Glomerular visceral epithelial cell (primary cell): ENCODE data around the gene GBP2.
A peak's percentile ranks its signal among the peaks of the same experiment; 100 is the strongest.
"Not testable (repeated sequence)": the region's sequence is repeated elsewhere in the genome, so short reads cannot be mapped to it uniquely, and the experiment has no call there.

Source experiments
- DNase-seq: peaks from one replicate; pipeline ENCODE4 v3.0.0-alpha.2; 2016; ENCODE audit errors: extremely low spot score

GBP2 gene

DNA sequence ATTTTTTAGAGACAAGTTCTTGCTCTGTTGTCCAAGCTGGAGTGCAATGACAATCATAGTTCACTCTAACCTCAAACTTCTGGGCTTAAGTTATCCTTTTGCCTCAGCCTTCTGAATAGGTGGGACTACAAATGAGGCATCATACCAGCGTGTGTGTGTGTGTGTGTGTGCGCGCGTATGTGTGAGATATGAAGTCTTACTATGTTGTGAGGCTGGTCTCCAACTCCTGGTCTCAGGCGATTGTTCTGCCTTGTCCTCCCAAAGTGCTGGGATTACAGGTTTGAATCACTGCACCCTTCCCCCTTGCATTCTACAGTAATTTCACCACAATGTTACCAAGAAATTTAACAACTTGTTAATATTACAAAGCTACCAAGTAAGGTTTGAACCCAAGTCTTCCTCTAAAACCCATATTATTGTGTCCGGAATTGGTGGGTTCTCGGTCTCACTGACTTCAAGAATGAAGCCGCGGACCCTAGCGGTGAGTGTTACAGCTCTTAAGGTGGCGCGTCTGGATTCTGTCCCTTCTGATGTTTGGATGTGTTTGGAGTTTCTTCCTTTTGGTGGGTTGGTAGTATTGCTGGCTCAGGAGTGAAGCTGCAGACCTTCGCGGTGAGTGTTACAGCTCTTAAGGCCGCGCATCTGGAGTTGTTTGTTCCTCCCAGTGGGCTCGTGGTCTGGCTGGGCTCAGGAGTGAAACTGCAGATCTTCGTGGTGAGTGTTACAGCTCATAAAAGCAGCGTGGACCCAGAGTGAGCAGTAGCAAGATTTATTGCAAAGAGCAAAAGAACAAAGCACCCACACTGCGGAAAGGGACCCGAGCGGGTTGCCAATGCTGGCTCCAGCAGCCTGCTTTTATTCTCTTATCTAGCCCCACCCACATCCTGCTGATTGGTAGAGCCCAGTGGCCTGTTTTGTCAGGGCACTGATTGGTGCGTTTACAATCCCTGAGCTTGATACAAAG lies 970 bp upstream of the GBP2 start:
- not testable (repeated sequence) for DNase-seq

DNA sequence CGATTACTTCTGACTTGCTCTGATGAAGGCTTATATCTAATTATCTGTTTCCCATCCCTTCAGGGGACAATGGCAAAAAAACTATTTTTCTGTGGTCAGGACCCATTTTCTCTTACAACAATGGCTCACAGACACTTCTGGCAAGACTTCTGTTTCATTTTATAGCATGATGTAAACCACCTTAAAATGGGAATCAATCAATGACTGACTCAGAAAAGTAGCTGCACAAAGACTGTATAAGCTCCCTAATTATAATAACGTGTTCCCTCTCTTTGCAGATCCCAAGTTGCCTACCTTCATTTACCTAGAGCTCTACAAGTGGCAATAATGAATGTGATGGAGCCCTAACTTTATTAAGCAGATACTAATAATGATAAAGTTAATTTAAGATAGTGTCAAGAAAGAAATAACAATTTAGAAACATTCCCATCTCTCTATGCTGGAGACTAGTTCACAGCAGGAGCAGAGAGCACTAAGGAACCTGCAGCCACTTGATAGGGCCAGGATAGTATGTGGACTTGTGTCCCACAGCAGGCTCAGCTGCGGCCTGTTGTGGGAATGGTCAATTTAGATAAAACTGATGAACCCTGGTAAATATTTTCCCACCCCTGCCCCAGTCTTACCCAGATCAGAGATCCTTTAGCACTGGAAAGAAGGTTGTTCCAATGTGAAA lies 538 bp downstream of the GBP2 start:
- no peak for DNase-seq

DNA sequence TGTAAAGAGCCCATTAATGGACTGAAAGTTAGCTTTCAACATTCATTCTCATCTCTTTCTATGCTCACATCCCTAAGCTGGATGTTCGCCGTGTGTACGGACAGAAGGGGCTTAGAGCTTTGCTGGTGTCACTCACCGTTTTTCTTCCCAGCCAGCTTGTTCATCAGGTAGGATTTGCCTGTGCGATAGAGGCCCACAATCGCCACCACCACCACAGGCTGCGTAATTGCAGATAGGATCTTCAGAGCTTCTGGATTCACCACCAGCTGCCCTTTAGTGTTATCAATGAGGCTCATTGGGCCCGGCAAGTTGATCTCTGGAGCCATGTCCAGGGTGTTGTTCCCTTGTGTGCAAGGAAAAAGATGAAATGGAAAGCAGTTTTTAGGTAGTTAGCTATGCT lies 4.3 kb downstream of the GBP2 start:
- no peak for DNase-seq

DNA sequence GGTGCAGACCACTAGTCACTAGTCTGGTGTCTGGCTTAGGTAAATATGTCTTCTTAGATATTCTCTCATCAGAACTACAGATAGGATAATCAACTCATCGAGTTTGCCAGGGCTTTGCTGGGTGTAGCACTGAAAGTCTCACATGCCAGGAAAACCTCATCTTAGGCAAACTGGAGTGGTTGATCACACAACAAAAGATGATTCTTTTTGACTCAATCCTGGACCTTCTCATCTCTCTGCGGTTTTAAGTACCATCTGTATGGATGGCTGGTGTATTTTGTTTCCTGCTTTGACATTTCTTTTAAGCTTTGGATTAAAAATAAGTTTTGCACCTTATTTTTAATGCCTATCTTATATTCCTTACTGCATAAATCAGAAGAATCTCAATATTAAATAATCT lies 11.3 kb downstream of the GBP2 start:
- no peak for DNase-seq

DNA sequence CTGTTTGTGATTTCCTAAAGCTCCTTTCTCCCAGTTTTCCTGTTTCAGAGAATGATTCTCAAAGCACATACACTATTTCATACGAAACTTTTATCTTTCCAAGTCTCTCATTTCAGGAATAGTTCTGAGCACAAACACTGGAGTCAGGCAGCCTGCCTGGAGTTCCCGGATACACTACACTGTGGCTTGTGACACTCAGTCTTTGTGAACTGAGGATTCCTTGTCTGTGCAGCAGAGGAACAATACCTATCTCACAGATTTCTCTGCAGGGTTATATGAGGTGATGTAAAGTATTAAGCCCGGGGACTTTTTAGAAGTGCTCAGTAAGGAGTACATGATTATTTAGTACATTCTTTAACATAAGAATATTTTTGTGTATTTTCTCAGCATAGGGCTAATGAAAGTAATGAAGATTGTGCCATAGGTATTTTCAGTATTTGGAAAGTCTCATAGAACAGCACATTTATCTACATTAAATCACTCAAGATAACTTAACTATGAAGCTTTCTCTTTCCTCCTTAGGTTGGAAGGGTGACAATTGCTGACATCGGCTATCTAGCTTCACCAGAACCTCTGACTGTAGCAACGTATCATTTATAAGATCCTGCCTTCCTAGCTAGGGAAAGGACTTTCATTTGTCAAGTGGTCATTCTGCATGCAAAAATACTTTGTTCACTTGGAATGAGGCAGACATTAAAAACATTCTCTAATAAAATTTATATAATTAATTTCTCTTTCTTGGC lies 12.9 kb downstream of the GBP2 start:
- DNase-seq: no peak

DNA sequence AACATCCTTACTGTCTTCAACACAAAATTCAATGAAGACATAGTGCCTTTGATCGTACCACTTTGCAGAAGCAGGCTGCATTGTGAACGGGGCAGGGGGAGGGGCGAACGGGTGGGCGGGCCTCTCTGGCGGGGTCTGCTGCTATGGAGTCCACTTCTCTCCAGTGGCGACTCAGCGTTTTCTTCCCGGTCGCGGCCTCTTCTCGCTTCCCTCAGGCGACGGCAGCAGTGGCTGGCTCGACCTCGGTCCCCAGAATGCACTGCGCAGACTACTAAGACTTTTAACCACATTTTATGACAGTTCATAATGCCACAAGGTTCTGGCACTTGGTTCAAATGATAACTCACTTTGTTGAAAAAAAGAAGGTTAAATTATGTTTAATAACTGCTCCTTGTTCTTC lies 21.2 kb downstream of the GBP2 start:
- DNase-seq: no peak

DNA sequence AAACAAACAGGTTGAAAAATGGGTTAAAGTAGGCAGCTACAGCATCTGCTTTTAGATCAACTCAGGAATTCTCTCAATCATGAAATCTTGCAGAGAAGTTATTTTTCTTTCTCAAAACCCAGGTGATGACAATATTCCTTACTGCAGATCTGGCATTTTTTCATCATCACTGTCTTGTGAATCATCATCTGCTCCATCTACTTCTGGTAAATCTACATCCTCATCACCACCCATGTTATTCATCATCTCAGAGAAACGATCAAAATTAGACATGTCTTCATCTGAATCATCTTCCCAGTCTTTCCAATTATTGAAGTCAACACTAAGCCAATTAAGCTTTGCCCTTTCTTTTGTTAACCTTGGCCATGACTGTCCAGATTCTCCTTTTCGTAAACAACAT lies 21.8 kb downstream of the GBP2 start:
- no peak for DNase-seq

DNA sequence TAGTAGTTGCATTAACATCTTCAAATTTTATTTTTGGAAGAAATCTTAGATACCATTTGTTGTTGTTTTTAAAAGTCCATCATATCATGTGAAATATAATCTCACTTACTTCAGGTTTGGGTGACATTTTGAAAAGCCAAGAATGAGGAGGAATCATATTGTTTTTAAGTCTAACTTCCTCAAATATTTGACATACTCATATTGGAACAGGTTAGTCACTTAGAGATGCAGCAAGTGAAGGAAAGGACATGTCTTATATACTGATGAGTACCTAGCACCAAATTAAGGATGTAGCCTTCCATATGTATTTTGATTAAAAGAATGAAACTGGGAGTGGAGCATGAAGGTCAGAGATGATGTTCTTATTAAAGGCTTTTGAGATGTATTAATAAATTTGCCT lies 23.9 kb downstream of the GBP2 start:
- DNase-seq: no peak

DNA sequence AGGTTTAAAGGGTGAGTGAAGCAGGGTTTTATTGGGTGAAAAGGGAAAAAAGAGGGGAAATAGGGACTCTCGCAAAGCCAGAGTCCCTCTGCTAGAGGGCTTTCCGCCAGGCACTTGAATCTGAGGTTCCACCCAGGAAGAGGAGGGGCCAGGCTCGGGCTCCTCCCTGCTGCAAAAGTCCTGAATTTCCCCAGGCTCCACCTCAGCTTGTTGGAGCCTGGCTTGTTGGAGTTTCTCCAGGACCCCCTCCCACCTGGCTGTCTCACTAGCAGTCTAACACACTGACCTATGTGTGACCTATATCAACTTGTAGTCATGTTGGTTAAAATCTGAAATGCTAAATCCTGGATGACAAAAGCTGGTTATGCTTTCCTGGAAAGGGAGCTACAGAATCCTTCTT lies 25.5 kb downstream of the GBP2 start:
- no peak for DNase-seq

DNA sequence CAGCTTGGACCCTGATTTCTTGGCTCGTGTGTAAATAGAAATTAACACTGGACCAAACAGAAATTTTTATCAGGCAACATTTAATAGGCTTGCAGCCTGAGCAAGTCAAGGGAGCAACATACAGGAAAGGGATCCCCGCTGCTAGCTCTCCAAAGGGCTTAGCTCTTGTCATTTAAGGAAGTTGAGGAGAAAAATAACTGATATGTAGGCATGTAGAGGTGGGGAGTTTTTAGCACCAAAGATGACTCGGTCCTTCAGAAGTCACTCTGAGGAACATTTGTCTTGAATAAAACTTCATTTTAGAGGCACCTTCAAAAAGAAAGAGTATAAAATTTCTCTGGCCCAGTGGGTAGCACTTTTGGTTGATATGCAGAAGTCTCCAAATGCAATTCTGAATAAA lies 27.1 kb downstream of the GBP2 start:
- no peak for DNase-seq

DNA sequence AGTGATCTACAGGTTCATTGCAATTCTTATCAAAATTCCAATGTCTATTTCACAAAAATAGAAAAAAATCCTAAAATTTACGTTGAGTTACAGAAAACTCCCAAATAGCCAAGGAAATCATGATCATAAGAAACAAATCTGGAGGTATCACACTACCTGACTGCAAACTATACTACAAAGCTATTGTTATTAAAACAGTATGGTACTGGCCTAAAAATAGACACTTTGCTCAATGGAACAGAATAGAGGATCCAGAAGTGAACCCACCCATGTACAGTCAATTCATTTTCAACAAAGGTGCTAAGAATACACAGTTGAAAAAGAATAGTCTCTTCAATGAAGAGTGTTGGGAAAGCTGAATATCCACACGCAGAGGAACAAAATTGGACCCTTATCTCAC lies 30.2 kb downstream of the GBP2 start:
- no peak for DNase-seq

DNA sequence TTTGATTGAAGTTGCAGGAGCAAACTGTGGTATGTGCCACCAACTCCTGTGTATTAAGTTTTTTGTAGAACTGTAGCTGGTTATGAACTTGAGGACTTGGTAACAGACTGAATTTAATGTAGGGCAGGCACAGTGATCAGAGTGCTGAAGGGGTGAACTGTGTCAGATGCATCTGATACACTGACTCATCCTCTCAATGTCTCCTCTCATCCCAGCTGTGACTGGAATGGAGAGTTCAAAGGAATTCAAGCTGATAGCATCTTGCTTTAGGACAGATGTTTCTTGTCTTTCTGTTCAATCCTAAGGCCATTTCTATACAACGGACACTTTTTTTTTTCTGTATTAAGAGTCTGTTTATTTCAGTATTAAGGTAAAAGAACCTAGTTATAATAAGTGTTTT lies 36.0 kb downstream of the GBP2 start:
- no peak for DNase-seq

DNA sequence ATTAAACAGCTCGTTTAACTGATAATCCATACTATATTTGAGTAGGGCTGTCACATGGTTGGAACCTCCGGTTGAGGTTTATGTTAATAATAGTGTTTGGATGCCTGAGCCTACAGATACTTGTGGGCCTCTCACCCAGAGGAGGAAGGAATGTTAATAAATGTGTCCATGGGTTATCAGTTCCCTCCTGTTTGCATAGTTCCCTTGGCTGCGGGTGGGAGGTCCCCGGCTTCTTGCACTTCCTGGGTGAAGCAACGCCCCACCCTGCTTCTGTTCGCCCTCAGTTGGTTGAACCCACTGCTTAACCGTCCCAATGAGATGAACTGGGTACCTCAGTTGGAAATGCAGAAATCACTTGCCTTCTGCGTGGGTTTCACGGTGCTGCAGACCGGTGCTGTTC lies 37.3 kb downstream of the GBP2 start:
- DNase-seq: no peak

DNA sequence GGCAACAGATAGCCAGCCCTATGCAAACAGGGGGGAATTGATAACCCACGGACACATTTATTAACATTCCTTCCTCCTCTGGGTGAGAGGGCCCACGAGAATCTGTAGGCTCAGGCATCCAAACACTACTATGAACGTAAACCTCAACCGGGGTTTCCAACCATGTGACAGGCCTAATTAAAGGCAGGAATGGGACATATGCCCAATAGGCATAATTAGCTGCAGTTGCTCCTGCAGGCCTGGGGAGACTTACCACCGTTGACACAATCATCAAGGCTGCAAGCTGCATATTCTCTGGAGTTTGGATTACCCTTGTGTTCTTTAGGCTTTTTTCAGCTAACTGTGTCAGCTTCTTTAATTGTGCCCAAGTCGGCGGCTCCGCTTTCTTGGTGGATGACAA lies 38.7 kb downstream of the GBP2 start:
- no peak for DNase-seq

DNA sequence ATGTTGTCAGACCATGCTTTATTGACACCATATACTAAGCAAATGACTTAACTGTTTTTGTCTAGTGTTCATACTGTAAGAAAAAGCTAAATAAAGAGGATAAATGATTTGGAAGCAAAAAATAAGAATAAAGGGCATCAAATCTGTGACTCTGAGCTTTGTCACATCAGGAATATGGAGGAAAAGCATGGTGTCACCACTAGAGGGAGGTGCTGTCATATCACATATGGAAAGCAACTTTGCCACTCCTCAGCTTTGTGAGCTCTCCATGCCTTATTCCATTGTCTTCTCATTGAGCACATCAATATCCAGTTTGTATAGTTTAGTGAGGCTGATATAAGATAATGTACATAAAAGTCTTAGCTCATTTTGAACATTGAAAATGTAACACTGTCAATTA lies 40.1 kb downstream of the GBP2 start:
- peak; percentile 50 for DNase-seq

DNA sequence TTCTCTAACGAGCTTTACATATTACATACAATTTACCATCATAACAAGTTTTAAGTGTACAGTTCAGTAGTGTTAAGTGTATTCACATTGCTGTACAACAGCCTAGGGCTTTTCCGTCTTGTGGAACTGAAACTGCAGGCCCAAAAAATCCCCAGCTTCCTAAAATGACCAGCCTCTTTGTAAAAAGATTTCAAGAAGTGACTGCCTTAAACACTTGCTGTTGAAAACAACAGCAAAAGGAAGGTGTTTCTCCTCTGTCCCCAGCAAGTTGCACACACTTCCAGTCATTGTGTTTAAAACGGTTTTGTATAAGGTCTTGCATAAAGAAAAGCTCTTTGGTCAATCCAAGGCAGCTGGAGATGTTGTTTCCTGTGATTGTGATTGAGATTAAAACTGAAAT lies 44.9 kb downstream of the GBP2 start:
- DNase-seq: no peak

DNA sequence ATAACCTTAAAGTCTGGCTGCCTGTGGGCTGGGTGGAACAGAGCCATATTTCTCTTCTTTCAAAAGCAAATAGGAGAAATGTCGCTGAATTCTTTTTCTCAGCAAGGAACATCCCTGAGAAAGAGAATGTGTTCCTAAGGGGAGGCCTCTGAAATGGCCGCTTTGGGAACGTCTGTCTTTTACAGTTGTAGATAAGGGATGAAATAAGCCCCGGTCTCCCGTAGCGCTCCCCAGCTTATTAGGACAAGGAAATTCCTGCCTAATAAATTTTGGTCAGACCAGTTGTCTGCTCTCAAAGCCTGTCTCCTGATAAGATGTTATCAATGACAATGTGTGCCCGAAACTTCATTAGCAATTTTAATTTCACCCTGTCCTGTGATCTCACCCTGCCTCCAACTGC lies 45.8 kb downstream of the GBP2 start:
- not testable (repeated sequence) for DNase-seq

DNA sequence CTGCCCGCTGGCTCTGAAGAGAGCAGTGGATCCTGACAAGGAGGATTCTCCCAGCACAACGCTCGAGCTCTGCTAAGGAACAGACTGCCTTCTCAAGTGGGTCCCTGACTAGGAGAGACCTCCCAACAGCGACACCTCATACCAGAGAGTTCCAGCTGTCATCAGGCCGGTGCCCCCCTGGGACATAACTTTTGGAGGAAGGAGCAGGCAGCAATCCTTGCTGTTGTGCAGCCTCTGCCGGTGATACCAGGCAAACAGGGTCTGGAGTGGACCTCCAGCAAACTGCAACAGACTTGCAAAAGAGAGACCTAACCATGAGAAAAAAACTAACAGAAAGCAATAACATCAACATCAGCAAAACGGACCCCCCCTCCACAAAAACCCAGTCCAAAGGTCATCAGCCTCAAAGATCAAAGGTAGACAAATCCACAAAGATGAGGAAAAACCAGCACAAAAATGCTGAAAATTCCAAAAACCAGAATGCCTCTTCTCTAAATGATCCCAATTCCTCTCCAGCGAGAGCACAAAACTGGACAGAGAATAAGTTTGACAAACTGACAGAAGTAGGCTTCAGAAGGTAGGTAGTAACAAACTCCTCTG lies 53.3 kb downstream of the GBP2 start:
- not testable (repeated sequence) for DNase-seq

DNA sequence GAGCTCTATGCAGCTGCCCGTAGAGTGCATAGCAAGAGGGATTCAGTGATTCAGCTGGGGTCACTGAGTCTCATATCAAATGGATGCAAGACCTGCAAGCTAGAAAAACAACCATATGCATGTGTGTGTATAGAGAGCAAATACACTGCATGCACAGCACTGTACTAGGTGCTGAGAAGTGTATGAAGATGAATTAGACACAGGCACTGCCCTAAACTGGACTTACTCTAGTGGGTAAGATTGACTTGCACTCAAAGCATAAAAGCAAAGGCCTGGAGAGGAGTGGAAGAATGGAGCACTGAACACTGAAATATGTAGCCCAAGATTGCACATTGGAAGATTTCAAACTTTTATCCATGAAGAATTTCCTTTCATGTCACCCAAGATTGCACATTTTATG lies 55.4 kb downstream of the GBP2 start:
- no peak for DNase-seq

DNA sequence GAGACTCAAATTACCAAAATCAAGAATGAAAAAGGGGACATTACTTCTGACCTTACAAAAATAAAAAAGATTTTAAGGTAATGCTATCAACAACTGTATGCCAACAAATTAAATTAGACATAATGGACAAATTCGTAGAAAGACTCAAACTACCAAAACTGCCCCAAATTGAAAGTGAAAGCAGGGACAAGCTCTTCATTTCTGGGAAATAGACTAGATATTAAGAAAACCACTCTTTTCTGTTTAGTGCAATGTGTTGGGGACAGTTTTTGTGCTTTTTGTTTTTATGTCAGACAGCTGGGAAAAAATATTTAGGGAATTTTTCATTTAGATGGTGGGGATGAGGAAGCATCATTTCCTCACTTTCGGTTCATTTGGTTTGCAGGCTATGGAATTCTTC lies 56.0 kb downstream of the GBP2 start:
- no peak for DNase-seq

DNA sequence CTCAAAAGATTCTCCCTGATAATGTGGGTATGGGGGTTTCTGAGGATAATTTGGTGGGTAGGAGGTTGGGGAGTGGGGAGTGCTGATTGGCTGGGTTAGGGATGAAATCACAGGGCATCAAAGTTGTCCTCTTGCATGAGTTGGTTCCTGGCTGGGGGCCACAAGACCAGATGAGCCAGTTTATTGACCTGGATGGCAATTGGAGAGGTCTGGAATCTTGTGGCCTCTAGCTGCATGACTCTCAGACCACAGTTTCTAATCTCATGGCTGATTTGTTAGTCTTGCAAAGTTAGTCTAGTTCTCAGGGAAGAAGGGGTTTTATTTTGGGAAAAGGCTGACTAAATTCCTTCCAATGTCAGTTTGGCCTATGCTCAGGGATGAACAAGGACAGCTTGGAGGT lies 57.6 kb downstream of the GBP2 start:
- peak; percentile 55 for DNase-seq
